ENCODE results near the gene LAS1L. TPM values are rescaled to one million over a fixed set of nuclear protein-coding genes. Genes with fewer than 3 reads are reported as not detected.

The LAS1L gene
- total RNA-seq, 4 donors from 2014 or later = 10.8 to 21.9 (median 16.1) TPM

- Histone ChIP-seq H3K4me1 (no peaks in the 10 kb centered on the region), H3K27ac (no peak overlapping the region), H3K4me3 (no peak overlapping the region), H3K9me3 (no peaks in the 10 kb centered on the region), H3K36me3 (no peaks in the 10 kb centered on the region), H3K27me3 (no peaks in the 10 kb centered on the region)
- WGBS, 2 donors (ENCODE audit: low coverage in 1 of 2) = 94% methylated on average over 57 of the region's 62 CpGs; no CpG with 5 or more reads in 1 of the 2 donors
- intact Hi-C loops (cut with DNase I; ENCODE audit: low total_unique reads) = no loop called here
- TF ChIP-seq POLR2A (IDR thresholded peaks at IDR 0.05) (no peak), POLR2AphosphoS5 (IDR thresholded peaks at IDR 0.05) (no peak), EP300 (IDR thresholded peaks at IDR 0.05; ENCODE audit: low read depth) (no peak), CTCF (IDR thresholded peaks at IDR 0.05) (no peak)
- in situ Hi-C loops (cut with MboI; ENCODE audit: low pct_ligation_motif_present in 1 of 4, low pct_unique_long_range_greater_than_20kb in 1 of 4, low sequenced_read_pairs in 3 of 4) = no loop called here
- no peak for DNase-seq
Measured at GRCh38 chrX:65551489-65552339, 17.1 kb upstream of the LAS1L start.

DNA sequence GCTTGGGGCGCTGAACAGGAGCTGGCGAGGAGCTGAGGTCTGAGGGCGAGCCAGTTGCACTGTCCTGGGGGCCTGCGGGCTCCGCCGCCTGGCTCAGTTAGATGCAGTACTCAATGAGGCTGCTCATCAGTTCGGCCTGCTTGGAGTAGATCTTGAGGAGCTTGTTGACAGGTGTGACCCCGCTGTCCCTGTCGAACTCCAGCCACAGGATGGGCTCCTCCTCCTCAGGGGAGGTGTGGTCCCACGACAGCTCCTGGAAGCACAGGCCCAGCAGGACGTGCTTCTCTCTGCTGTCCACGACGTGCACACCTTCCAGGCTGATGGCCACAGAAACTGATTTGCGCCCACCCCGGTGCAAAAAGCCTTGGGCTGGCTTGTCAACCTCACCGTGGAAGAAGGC lies 16.5 kb upstream of the LAS1L start:
- intact Hi-C loops (cut with DNase I; ENCODE audit: low total_unique reads) (no loop called here), in situ Hi-C loops (cut with MboI; ENCODE audit: low pct_ligation_motif_present in 1 of 4, low pct_unique_long_range_greater_than_20kb in 1 of 4, low sequenced_read_pairs in 3 of 4) (no loop called here)
- TF ChIP-seq POLR2A (IDR thresholded peaks at IDR 0.05) (no peak), CTCF (IDR thresholded peaks at IDR 0.05) (no peak), EP300 (IDR thresholded peaks at IDR 0.05; ENCODE audit: low read depth) (no peak), POLR2AphosphoS5 (IDR thresholded peaks at IDR 0.05) (no peak)
- H3K27ac ChIP-seq = no peak overlapping the region
- H3K36me3 ChIP-seq = no peaks in the 10 kb centered on the region
- H3K27me3 ChIP-seq = no peaks in the 10 kb centered on the region
- no peaks in the 10 kb centered on the region for H3K9me3 ChIP-seq
- no peaks in the 10 kb centered on the region for H3K4me1 ChIP-seq
- WGBS, 2 donors (ENCODE audit: low coverage in 1 of 2) = 81% methylated on average over 13 of the region's 16 CpGs; no CpG with 5 or more reads in 1 of the 2 donors
- DNase-seq = no peak
- no peak overlapping the region for H3K4me3 ChIP-seq

DNA sequence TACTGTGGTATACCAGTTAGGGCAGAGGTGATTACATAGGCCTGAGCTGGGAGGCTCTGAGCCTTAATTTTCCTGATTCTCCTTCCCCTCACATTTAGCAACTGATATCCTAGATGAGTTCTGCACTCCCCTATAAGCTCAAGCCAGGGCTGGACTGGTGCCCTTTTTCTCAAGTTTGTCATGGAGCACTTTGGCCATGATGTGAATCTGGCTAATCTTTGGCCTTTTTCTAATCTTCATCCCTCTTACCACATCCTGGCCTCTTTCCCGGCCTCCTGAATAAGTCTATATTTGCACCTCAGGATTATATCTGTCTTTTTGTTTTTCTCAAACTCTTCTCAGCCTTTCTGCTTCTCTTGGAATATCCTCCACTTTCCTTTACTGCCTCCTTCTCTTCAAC lies 10.9 kb upstream of the LAS1L start:
- in situ Hi-C loops (cut with MboI; ENCODE audit: low pct_ligation_motif_present in 1 of 4, low pct_unique_long_range_greater_than_20kb in 1 of 4, low sequenced_read_pairs in 3 of 4) = no loop called here
- Histone ChIP-seq H3K36me3 (no peaks in the 10 kb centered on the region), H3K27me3 (no peaks in the 10 kb centered on the region), H3K4me1 (no peaks in the 10 kb centered on the region), H3K9me3 (no peaks in the 10 kb centered on the region), H3K27ac (no peak overlapping the region), H3K4me3 (no peak overlapping the region)
- WGBS, 2 donors (ENCODE audit: low coverage in 1 of 2) = 80% methylated on average over 1 of the region's 1 CpG
- no peak for DNase-seq
- intact Hi-C loops (cut with DNase I; ENCODE audit: low total_unique reads) = no loop called here
- TF ChIP-seq POLR2AphosphoS5 (IDR thresholded peaks at IDR 0.05) = no peak
- no peak for TF ChIP-seq CTCF (IDR thresholded peaks at IDR 0.05)
- TF ChIP-seq EP300 (IDR thresholded peaks at IDR 0.05; ENCODE audit: low read depth) = no peak
- no peak for TF ChIP-seq POLR2A (IDR thresholded peaks at IDR 0.05)

- no peaks in the 10 kb centered on the region for H3K27me3 ChIP-seq
- WGBS, 2 donors (ENCODE audit: low coverage in 1 of 2) = 54% methylated on average over 3 of the region's 3 CpGs; no CpG with 5 or more reads in 1 of the 2 donors
- in situ Hi-C loops (cut with MboI; ENCODE audit: low pct_ligation_motif_present in 1 of 4, low pct_unique_long_range_greater_than_20kb in 1 of 4, low sequenced_read_pairs in 3 of 4) = no loop called here
Measured at GRCh38 chrX:65537229-65537628, 2.6 kb upstream of the LAS1L start.

More at GRCh38 chrX:65537229-65537628, 2.6 kb upstream of the LAS1L start:
- Histone ChIP-seq H3K4me3 (no peak overlapping the region), H3K27ac (no peak overlapping the region), H3K9me3 (no peaks in the 10 kb centered on the region), H3K4me1 (peaks cover 0 to 12% (median 8%) of the 10 kb centered on the region in 4 donors), H3K36me3 (no peaks in the 10 kb centered on the region)
- no peak for DNase-seq
- TF ChIP-seq POLR2A (IDR thresholded peaks at IDR 0.05) (no peak), EP300 (IDR thresholded peaks at IDR 0.05; ENCODE audit: low read depth) (no peak)
- intact Hi-C loops (cut with DNase I; ENCODE audit: low total_unique reads) = no loop called here

Measured in transverse colon (tissue), 4 donors.